Endometrial microvascular endothelial cells (primary cell): ENCODE data around the gene LRRFIP1. TPM values are rescaled to one million over a fixed set of nuclear protein-coding genes. Genes with fewer than 3 reads are reported as not detected.
"Not testable (repeated sequence)": the region's sequence is repeated elsewhere in the genome, so short reads cannot be mapped to it uniquely, and the experiment has no call there.

ENCODE experiments used
- in situ Hi-C: cut with HindIII; loops from 2 replicates; pipeline ENCODE4 v1.10.0; 2017; ENCODE audit warnings: low sequenced_read_pairs, low pct_unique_long_range_greater_than_20kb; ENCODE audit errors: inconsistent ontology term
- total RNA-seq: library from RNA; depleted of rRNA; stranded (reverse); fragments of >200 nt; gene quantifications from one replicate; pipeline ENCODE4 v1.2.3, GENCODE V29; 2015; ENCODE audit errors: inconsistent ontology term

Gene LRRFIP1
- total RNA-seq, 1 donor from 2014 or later: 119 TPM

DNA sequence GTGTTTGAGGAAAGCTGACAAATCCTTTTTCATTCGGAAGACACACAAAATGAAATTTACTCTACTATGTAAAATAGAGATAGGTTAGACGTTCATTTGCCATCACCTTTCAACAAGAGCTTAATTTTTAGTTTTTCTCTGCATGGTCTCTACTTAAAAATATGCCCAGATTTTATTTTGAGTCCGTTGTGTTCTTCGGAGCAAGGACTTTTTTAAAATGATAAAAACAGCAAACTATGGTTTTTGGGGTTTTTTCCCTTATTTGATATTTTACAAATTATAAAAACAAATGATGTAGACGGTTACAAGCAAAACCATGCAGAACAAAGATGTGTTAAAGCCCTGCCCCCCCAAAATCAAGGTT, 117.8 kb downstream of the LRRFIP1 start:
- in situ Hi-C loops: no loop called here

DNA sequence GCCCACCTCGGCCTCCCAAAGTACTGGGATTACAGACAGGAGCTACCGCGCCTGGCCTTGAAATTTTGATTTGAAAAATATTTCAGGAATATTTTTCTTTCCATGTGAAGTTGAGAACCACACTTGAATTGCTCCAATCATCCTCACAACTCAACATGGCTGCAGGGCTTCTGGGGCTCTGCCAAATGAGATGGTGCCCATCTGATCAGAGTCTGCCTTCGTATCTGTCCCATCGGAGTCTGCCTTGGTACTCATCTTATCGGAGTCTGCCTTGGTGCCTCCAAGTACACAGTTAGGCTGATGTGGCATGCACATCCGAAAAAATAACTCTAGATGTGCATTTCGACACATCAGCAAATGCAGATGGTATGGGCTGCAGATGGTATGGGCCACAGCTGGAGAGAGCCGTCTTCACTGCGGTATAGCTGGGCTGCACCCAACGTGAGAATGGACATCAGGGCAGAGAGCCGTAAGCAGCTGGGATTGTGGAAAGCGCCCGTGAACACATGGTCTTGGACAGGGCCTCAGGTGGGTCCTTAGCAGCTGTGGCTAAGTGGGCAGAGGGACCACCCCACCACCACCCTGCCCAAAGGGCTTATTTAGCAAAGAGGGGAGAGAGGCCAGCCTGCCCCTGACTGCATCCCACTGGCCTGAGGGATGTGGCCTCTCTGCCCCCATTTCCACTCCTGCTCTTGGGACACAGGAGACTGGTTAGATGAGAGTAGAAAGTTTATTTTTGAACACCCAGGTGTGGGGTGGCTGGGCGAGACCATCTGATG, 119.1 kb downstream of the LRRFIP1 start:
- in situ Hi-C loops: no loop called here

DNA sequence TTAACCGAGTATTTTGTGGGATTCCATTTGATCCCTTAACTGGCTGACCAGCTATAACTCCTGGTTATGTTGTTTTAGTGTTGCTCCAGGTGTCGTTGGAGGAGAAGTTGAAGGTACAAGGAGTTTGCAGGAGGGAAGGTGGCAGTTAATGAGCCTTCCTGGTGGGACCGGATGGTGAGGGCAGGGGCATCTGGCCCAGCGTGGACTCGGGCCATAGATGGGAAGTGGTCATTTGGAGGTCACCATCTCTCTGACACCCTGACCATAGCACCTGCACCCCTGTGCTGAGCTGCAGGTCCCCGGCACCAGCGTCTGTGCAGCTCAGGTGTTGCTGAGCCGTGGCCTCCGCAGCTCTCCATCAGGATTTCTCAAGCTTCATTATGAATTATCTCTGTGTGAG, 119.8 kb downstream of the LRRFIP1 start:
- in situ Hi-C loops: no loop called here

DNA sequence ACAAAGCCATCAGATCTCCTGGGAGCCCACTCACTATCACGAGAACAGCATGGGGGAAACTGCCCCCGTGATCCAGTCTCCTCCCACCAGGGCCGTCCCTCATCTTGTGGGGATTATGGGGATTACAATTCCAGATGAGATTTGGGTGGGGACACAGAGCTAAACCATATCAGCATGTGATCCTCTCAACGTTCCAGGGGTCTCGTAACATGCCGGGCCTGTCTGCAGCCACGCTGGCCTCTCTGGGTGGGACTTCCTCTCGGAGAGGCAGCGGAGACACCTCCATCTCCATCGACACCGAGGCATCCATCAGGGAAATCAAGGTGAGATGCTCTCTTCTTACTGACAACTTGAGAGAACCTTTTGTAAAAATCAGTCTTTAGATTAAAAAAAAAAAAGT, 121.6 kb downstream of the LRRFIP1 start:
- in situ Hi-C loops: no loop called here

DNA sequence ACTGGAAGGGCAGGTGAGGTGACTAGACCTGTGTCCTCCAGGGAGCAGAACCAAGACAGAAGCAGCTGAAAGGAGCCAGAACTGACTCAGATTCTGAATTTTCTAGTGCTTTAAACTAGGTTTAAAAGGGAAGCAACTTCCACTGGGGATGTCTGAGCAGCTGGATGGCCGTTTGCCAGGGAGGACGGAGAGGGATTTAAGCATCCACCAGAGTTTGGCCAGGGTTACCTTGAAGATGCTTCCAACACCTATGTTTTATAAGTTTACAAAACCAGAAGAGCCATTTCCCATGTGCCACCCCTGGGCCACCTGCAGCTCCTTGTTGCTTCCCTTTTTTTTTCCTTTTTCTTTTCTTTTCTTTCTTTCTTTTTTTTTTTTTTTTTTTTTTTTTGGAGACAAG, 122.6 kb downstream of the LRRFIP1 start:
- in situ Hi-C loops: no loop called here

DNA sequence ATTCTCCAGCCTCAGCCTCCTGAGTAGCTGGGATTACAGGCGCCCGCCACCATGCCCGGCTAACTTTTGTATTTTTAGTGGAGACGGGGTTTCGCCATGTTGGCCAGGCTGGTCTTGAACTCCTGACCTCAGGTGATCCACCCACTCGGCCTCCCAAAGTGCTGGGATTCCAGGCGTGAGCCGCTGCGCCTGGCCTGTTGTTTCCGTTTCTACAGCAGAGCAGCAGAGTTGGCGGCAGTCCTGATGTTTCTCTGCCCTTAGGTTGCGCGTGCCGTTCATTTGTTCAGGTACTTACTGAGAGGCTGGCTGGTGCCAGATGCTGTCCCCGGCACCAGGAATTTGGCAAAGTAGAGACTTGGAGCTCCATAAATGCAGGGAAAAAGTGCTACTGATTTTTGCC, 123.1 kb downstream of the LRRFIP1 start:
- in situ Hi-C loops: not testable (repeated sequence)

DNA sequence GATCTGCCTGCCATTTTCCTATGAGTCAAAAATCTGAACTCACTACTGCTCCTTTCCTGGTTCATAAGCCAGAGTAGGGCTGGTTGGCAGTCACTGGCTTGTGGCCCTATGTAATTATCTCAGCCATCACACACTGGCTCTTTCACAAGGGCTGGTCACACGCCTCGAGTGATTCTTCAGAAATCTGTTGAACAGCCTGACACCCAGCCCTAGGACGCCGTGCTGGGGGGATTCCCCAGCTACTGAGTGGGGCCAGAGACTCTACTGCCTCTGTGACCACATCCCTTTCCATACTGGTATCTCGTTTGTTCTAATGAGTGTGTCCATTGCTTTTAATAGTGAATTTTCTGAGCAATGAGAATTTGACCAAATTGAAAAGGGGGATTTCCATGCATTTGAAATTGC, 125.4 kb downstream of the LRRFIP1 start:
- in situ Hi-C loops: no loop called here

DNA sequence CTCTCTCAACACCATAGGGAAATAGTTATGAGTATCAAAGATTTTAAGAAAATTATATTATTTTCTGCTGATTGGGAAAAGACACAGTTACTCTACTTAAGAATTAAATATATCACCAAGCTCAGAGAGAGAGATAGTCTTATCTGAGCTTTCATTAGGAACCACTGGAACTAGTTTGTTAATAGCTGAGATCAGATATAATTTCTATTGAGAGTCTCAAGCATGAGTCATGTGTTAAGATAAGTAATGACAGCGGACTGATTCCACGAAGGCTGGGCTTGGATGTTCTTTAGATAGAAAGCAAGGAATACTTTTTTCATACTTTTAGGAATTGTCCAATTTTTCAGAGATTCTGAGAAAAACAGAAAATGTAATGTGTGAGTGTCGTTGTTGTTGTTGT, 126.8 kb downstream of the LRRFIP1 start:
- in situ Hi-C loops: no loop called here

DNA sequence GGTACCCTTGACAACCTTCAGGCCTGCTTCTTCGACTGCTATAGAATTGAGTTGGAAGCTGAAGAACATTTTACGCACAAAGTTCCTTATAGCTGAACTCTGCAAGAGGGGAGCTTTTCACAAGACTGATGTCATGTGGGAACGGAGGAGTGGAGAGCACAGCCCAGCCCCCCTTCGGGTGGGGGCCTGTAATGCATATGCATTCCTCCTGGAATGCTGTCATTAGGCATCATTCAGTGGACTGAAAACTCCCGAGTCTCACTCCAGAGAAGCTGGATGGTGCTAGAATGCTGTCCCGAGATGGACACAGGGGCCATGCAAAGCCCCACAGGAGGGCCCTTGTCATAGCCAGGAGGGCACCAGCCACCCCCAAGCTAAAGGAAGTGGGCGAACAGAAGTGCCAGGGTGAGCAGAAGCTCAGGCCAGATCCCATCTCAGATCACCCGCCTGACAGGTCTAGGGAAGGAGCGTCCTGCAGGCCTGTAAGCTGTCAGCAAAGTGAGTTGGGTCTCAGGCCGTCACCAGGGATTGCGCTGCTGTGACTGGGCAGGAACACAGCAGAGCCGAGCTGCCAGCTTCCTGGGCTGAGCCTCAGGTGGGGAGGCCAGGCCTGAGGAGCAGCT, 127.3 kb downstream of the LRRFIP1 start:
- in situ Hi-C loops: no loop called here

DNA sequence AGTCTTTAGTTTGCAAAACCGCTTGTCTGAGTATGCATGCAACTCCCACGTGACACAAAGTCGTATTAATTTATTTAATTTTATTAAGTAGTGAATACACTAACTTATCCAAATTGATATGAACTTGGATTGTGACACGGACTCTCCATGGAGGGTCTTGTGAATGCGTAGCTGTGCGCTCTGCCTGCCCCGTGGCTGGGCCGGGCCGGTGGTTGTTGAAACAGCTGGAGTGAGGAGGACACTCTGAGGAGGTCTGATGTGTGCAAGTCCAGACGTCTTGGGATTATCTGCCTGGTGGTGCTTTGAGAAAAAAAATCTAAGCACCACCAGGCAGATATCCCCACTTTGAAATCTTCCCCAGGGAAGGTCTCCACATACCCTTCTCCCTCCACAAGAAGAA, 130.2 kb downstream of the LRRFIP1 start:
- in situ Hi-C loops: no loop called here

DNA sequence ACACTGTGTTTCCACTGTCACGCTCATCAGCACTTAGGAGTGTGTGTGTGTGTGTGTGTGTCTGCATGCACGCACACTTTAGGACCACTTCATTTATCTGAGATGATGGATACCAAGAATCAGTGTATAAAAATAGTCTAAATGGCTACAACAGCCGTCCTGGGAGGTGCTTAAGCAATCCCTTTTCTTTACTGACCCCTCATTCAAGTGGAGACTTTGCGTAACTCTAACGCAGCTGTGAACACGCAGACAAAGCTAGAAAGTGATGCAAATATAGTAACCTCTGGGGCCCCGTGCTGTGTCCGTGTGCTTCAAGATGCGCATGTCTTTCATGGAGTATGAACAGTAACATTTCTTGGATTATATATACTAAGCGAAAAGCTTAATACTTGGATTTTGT, 130.8 kb downstream of the LRRFIP1 start:
- in situ Hi-C loops: no loop called here

DNA sequence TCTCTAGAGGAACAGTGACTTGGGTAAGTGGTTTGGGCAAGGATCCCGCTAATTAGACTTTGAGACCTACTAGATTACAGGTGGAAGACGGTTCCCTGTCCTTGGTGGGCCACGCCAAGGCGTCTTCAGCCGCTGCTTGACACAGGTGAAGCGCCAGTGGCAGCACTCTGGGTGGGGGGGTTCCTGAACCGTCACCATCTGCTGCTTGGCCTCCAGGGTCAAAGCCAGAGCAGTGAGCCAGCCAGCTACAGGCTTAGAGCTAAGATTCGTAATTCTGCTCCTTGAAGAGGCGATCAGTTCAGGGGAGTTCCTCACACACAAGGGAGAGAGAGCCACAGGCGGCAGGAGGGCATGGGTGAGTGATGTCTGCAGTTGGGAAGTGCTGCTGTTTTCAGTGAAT, 131.8 kb downstream of the LRRFIP1 start:
- in situ Hi-C loops: no loop called here

DNA sequence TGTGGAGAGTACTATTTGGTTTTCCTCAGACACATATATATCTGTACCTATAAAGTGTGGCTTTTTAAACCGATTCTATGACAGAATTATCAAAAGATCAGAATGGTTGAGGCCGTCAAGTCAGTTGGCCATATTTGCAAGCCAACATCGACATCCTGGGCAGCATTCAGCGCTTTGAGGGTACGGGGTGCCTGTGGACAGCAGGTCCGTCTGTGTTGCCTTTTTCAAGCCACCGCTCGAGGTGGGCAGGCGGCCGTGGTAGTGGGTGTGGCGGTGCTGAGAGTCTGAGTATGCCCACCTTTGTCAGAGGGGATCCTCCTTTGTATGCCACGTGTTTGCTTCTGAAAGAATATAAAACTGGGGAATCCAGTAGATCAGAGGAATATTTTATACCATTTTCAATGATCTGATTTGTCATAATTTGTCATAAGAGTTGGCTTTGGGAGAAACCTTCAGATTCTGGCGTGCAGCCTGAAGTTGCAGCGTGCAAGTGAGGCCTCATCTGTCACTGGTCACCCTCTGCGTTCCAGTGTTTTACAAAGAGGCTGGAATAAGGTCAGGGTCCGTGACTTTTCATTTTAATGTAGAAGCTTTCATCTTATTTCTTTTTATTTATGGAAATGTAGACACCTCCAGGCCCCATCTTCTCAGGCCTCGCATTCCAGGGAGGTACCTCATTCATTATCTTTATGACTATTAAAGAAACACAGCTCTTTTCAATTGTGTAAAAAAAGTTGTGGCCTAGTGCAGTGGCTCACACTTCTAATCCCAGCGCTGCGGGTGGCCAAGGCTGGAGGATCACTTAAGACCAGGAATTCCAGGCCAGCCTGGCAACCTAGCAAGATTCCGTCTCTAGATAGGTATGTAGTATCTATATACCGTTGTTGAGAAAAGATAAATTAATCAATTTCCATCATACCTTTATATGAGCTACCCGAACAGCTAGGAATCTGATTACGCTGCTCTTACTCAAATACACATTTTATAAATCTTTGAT, 133.4 kb downstream of the LRRFIP1 start:
- in situ Hi-C loops: no loop called here

DNA sequence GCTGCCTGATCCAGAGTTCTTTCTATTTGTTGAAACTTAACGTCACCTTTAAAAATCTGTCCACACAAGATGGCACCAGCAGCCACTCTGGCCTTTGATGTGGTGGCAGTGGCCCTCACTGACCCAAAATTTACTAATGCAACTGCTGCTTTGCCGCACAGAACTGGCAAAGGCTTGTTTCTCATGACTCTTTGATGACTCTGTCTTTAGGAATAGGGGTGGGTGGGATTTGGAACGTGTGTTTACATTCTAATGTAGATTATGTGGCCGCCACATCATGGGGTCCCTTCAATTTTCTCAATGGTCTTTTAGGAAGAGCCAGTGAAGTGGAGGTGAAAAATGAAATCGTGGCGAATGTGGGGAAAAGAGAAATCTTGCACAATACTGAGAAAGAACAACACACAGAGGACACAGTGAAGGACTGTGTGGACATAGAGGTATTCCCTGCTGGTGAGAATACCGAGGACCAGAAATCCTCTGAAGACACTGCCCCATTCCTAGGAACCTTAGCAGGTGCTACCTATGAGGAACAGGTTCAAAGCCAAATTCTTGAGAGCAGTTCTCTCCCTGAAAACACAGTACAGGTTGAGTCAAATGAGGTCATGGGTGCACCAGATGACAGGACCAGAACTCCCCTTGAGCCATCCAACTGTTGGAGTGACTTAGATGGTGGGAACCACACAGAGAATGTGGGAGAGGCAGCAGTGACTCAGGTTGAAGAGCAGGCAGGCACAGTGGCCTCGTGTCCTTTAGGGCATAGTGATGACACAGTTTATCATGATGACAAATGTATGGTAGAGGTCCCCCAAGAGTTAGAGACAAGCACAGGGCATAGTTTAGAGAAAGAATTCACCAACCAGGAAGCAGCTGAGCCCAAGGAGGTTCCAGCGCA, 135.2 kb downstream of the LRRFIP1 start:
- in situ Hi-C loops: not testable (repeated sequence)

DNA sequence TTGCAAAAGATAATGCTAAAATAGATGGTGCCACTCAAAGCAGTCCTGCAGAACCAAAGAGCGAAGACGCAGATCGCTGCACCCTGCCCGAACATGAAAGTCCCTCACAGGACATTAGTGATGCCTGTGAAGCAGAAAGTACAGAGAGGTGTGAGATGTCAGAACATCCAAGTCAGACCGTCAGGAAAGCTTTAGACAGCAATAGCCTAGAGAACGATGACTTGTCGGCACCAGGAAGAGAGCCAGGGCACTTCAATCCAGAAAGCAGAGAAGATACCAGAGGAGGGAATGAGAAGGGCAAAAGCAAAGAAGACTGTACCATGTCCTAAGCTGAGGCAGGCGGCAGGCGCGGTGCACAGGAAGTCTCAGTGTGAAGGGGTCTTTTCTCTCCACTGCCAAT, 136.4 kb downstream of the LRRFIP1 start:
- in situ Hi-C loops: no loop called here

DNA sequence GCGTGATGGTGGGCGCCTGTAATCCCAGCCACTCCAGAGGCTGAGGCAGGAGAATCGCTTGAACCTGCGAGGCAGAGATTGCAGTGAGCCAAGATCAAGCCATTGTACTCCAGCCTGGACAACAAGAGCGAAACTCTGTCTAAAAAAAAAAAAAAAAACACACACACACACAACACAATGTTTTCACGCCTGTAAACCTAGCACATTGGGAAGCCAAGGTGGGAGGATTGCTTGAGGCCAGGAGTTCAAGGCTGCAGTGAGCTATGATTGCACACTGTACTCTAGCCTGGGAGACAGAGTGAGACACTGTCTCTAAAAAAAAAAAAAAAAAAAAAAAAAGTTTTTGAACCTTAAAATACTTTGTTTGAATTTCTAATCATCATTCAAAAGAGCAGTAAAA, 137.7 kb downstream of the LRRFIP1 start:
- in situ Hi-C loops: not testable (repeated sequence)

DNA sequence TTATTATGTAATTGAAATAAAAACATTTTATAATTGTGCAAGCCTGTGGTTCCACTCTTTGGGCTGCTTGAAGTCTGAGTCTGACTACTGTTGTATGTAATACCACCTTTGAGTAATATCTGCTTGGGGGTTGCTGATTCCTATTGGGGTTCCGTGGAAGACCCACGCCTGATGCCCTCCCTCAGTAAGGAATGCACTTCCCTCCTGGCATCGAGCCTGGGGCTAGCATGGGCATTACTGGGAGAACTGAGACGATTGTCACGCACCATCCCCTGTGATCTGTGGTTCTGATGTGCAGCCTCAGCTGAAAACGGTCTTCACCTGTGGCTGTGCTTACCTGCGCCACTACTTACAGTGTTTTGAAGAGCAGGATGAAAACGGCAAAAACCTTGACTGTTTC, 138.5 kb downstream of the LRRFIP1 start:
- in situ Hi-C loops: no loop called here

DNA sequence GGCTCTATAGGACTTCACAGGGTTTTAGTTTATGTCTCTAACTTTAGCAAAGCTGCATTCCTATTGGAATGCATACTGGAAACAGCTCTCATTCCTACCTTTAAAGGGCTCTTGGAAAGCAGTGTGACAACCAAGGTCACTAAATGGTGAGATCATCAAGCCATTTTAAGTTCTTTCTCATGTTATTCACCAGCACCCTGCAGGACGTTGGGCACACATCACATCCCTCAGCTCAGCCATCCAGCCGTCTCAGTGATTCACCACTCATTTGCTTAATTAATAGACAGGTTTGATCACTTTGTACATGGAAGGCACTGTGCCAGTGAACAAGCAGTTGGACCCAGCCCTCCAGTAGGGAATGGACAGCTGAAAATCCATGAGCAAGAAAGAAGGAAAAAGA, 139.0 kb downstream of the LRRFIP1 start:
- in situ Hi-C loops: no loop called here

DNA sequence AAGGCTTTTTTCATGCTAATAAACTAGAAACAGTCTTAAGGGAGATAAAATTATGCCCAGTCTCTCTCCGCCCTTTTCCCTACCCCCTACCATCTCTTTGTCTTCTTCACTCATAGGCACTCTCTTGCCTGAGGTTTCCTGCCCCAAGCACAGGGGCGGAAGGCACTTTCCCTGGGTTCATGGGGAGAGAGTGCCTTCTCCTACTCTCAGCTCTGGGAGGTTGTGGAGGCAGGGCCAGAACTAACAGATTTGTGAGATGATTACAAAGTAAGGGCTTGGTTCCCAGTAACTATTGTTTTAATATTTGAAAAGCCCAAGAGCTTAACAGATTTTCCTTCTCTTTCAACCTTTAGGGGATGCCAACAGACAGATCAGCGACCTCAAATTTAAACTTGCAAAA, 145.1 kb downstream of the LRRFIP1 start:
- in situ Hi-C loops: no loop called here
